Suppressor macrophage treated with lipopolysaccharide for 1 hour (primary cell): ENCODE measurements around the gene ZNF668.

Source experiments
- DNase-seq, 3 donors: peaks; one replicate each; pipeline ENCODE4 v3.0.0-alpha.2; 2020 to 2022

The ZNF668 gene

DNA sequence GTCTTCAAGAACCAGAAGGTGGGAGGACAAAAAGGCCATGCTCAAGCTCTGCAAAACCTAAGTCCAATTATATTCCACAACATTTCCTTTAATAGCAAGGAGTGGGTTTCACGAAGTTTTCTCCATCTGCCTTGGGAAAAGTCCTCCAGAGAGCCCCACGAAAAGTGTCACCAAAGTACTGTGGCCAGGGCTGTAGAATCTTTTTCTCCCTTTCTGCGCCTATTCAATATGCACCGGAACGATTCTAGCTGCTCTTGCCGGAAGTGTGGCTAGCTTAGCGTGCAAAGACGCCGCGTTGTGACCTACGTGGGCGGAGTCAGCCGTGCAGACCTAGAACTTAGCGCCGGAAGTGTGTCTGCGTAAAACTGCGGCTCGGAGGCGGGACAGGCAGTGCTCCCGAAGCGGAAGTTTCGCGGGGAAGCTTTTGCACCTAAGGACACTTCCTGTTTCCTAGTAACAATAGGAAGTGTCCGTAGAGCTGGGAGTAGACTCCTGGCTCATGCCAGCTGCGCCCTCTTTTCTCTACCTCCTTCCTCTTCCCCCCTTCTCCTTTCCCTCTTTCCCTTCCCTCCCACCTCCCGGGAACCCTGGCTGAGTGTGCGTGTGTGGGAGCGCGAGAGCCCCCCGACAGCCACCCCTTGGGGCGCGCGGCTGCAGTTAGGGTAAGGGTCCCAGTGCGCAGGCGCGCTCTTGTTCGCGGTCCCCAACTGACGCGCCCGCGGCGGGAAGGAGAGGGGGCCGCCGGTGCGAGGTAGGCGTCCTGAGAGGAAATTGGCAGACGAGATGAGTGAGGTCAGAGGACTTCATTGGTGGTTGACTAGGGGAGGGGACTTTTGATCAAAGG lies at the start of gene ZNF668, which contains the start of gene ZNF646:
Gene ZNF668 (minus strand): TSS at position 271 of the 844 bp plus-strand sequence. CDS start 9,781 bp downstream, outside the sequence.
Gene ZNF646 (plus strand): TSS at position 453 of the 844 bp plus-strand sequence. CDS start 1,903 bp downstream, outside the sequence.
- peak; percentile 99 to 100 (median 100) for DNase-seq

DNA sequence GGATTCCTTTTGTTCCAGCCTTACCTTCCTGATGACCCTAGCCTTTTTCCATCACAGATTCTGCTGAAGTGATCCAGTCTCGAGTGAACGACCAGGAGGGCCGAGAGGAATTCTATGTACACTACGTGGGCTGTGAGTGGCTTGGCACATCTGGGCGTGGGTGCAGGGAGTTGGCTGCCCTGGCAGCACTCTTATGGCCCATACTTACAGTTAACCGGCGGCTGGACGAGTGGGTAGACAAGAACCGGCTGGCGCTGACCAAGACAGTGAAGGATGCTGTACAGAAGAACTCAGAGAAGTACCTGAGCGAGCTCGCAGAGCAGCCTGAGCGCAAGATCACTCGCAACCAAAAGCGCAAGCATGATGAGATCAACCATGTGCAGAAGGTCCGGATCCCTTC lies 46.1 kb upstream of the ZNF668 start:
- DNase-seq, result no peak

DNA sequence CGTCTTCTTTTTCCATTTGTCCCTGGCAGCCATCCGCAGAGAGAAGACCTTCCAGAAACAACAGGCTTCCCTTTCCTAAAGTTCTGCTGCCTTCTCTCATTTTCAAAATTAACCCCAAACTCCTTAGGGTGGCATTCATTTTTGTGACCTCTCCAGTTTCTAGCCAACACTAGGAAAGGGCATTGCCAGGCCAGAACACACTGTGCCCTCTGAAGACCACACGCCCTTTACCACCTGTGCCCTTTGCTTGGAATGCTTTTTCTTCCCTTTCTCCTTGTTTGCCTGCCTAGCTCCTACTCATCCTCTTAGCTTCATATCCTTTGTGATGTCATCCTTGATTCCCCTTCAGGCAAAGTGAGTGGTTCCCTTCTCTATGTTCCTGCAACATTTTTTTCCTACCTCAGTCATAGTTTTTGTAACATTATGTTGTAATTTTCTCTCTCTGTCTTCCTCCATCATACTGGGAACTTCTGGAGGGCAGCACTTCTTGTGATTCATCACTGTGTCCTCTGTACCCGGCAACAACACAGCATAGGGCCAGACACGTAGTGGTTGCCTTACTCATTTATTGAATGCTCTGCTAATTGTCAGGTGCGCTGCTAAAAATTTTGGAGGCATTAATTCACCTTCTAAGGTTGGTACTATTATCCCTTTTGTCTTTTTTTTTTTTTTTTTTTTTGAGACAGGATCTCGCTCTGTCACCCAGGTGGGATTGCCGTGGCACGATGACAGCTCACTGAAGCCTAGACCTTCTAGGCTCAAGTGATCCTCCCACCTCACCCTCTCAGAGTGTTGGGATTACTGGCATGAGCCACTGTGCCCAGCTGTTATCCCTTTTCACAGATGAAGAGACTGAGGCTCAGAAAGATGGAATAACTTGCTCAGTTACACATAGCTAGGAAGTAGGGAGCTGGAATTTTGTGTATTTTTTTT lies 44.4 kb upstream of the ZNF668 start:
- peak; percentile 82 to 97 (median 95) for DNase-seq

DNA sequence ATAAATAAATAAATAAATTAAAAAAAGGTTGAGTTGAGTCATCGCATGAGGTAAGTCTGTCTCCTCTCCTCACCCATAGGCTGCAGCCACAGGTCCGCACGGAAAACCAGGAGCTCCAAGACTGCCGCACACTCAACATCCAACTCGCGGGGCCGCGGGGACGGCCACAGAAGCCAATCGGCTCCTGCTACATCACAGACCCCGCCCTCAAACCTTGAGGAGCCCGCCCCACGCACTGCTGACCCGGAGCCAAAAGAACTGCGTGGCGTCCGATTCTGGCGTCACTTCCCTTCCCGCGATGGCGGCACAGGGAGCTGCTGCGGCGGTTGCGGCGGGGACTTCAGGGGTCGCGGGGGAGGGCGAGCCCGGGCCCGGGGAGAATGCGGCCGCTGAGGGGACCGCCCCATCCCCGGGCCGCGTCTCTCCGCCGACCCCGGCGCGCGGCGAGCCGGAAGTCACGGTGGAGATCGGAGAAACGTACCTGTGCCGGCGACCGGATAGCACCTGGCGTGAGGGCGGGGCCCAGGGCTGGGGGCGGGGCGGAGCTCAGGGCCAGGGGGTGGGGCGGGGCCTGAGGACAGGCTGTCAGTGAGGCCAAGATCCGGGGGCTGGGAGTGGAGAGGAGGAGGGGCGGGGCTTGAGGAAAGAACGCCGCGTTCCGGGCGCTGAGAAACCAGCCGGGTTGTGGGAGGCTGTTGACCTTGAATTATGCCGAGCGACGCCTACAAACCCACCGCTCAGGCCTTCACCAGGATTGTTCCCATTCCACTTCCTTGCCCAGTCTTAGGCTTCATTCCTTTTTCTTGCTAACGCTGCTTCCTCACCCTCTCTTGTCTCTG lies 43.6 kb upstream of the ZNF668 start, which contains the start of gene KAT8:
Gene KAT8 (plus strand): TSS at position 281 of the 839 bp plus-strand sequence. CDS start 18 bp downstream, at position 299.
- DNase-seq, result peak; percentile 99 to 100 (median 99)

DNA sequence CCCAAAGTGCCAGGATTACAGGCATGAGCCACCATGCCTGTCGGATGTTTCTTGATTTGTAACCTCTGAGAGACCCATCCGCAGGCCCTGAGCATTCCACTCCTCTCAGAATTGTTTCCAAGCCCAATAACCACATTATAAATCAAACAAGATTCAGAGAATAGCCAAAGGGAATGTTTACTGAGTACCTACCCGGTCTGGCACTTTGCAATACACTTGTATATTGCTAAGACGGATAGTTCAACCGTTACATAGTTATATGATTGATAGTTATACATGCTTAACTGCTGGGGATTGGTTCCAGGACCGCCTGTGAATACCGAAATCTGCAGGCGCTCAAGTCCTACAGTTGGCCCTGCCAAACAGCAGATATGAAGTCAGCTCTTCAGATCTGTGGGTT lies 40.4 kb upstream of the ZNF668 start:
- no peak for DNase-seq

DNA sequence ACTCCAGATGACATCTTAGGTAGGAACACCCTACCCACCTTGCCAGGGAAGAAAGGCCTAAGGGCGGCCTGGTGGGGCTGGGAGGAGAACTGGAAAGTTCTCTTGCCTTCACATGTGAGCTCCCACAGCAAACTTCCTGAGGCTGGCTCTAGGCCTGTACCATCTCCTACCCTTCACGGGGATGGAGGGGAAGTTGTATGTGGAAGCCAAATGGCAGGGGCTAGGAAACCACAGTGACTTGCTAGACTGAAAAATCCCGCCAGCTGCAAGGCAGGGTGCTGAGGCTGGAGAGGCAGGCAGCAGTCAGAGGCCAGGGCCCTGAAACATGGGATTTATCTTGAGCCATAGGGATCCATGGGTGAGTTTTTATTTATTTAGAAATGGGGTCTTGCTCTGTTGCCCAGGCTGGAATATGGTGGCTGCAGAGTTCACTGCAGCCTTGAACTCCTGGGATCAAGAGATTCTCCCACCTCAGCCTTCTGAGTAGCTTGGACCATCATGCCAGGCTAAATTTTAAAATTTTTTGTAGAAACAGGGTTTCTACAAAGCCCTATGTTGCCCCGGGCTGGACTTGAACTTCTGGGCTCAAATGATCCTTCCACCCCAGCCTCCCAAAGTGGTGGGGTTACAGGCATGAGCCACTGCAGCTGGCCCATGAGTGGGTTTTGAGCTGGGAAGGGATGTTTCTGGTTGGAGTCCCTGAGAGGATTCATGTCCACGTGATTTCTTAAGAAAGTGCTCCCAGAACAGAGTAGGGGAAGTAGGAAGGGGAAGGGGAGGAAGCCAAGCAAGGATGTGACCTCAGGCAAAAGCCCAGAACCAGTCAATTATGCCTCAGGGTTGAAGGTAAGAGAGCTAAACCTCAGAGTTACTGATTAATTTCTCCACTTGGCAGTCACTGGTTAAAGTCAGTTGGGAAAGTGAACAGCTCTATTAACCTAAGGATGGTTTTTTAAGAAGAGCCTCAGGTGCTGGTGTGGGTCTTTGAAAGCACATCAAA lies 39.4 kb upstream of the ZNF668 start:
- DNase-seq, result peak; percentile 90 to 96 (median 95)

DNA sequence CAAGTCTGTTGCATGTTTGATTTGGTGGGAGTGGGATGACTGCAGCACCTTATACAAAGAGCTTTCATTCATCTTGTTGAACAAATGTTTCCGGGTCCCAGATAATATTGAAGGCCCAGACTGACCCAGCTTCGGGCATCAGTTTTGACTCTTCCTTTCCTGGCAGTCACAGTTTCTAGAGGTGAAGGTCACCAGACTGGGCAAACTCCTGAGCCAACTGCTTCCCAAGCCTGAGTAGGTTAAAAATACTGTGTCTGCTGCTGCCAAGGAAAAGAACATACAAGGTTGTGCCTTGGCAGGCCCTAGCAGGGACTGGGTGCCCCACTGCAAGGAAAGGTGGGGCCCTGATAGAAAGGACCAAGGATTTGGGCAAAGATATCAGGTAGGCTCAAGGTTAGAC lies 38.7 kb upstream of the ZNF668 start:
- no peak for DNase-seq

DNA sequence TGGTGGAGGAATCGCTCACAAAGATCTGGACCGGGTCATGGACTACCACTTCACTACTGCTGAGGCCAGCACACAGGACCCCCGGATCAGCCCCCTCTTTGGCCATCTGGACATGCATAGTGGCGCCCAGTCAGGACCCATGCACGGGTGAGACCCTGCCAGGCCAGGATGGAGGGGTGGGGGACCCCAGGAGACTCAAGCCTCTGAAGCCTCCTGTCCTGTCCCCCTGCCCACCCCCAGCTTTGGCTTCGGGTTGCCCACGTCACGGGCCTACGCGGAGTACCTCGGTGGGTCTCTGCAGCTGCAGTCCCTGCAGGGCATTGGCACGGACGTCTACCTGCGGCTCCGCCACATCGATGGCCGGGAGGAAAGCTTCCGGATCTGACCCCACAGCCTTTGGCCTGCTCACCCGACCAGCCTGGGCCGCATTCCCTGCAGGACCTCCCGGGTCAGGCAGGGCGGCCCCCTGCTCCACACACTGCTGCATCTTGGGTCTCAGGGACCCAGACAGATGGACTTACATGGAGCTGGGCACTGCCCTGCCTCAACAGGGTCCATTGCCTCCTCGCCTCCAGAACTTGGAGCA lies 37.9 kb upstream of the ZNF668 start:
- no peak for DNase-seq

DNA sequence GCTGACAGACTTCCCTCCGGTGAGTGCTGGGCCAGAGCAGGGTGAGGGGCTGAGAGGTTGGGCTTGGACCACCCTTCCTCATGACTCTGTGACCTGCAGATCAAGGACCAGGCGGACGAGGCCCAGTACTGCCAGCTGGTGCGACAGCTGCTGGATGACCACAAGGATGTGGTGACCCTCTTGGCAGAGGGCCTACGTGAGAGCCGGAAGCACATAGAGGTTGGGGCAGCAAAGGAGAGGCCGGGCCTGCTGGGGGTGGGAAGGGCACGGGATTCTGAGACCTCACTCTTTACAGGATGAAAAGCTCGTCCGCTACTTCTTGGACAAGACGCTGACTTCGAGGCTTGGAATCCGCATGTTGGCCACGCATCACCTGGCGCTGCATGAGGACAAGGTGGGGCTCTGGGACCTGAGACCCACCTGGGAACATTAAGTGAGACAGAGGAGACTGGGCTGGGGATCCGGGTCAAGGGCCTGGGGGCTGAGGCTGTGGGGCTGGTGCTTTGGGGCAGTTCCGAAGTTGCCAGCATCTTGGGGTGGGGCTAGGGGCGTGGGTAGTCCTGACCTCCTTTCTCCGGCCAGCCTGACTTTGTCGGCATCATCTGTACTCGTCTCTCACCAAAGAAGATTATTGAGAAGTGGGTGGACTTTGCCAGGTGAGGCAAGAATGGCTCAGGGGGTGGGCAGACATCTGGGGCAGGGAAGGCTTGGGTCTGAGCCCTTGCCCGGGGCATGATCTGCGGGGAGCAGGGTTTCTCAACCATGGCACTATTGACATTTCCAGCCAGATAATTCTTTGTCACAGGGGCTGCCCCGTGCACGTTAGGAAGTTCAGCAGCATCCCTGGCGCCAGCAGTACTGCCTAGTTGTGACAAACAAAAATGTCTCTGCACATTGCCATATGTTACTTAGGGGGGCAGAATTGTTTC lies 36.3 kb upstream of the ZNF668 start:
- no peak for DNase-seq

DNA sequence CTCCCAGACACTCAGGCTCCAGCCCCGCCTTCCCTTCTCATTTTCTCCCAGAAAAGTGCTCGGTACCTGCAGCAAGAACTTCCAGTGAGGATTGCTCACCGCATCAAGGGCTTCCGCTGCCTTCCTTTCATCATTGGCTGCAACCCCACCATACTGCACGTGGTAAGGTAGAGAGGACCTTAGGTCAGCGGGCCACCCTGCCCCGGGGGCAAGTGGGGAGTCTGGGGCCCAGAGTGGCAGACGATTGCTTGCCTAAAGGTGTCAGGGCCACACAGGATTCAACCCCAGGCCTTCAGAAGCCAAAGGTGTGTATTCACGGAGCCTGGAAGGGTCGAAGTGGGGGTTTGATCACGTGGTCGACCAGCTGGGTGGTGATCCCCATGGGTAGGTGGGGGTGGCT lies 35.6 kb upstream of the ZNF668 start:
- no peak for DNase-seq

DNA sequence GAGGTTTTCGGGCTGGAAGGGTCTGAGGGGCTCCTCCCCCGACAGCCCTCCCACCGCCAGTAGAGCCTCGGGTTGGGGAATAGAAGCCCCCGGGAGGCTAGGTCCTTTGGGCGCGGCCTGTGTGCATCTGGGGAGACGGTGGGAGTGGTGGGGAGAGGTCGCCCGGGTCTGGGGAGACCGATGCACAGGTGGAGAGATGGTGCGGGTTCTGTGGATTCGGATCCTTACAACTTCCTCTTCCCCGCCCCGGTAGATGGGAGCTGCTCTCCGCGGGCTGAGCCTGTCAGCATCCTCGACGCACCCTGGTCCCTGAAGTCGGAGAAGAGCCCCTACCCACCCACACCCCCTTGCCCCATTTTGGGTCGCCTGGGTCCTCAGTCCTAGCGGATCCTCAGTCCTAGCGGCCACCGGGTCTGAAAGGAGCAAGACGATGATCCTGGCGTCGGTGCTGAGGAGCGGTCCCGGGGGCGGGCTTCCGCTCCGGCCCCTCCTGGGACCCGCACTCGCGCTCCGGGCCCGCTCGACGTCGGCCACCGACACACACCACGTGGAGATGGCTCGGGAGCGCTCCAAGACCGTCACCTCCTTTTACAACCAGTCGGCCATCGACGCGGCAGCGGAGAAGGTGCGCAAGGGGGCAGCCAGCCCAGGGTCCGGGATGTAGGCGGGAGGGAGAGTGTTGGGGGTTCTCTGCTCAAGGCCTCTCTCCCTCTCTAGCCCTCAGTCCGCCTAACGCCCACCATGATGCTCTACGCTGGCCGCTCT lies 34.9 kb upstream of the ZNF668 start:
- peak in 2 of 3 donors; percentile 19 to 30 for DNase-seq

DNA sequence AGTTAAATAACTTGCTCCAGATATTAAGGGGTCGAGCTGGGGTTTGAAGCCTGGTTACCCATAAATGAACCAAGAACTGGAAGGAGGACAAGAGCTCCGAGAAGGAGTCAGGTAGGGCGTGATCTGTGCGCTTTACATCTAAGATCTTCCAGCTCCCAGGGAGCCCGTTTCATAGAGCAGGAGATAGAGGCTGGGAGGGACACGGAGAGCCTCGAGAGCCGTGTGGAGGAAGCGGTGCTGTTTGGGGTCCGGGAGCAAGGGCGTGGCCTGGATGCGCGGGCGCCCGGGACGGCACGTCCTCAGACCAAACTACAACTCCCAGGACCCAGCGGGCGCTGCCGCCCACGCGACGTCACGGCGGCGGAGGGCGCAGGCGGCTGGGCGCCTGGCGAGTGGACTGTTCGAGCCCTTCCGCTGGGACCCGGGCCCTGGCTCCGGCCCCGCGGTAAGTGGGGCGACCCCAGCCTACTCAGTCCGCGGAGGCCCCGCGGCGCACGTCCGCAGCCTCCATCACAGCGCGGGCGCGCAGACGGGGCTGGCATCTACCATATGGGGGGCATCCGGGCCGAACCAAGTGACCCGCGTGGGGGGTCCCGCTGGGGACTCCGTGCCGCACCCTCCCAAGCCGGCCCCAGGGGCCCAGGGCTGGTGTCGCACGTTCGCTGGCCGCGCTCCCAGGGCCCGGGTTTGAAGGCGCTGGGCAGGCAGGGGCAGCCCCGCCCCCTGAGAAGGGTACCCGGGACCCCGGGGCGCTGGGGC lies 34.2 kb upstream of the ZNF668 start, which contains the start of gene BCKDK:
Gene BCKDK (plus strand): TSS at position 352 of the 759 bp plus-strand sequence. CDS start 838 bp downstream, outside the sequence.
- peak; percentile 81 to 93 (median 89) for DNase-seq

DNA sequence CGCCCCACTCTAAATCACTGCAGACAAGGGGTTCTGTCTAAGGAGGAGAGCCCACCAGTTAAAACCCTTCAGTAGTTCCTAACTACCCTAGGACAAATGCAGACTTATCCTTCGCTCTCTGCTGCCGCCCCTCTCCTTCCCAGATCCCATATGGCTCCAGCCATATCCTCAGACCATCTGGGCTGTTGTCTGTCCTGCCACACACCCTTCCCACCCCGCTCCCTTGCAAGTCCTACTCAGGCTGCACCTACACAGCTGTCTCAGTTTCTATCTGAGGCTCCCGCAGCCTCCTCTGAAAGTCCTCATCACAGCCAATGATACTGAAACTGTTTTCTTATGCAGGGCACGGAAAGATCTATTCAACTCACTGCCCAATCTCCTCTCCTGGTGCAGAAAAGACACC lies 33.4 kb upstream of the ZNF668 start:
- no peak for DNase-seq

DNA sequence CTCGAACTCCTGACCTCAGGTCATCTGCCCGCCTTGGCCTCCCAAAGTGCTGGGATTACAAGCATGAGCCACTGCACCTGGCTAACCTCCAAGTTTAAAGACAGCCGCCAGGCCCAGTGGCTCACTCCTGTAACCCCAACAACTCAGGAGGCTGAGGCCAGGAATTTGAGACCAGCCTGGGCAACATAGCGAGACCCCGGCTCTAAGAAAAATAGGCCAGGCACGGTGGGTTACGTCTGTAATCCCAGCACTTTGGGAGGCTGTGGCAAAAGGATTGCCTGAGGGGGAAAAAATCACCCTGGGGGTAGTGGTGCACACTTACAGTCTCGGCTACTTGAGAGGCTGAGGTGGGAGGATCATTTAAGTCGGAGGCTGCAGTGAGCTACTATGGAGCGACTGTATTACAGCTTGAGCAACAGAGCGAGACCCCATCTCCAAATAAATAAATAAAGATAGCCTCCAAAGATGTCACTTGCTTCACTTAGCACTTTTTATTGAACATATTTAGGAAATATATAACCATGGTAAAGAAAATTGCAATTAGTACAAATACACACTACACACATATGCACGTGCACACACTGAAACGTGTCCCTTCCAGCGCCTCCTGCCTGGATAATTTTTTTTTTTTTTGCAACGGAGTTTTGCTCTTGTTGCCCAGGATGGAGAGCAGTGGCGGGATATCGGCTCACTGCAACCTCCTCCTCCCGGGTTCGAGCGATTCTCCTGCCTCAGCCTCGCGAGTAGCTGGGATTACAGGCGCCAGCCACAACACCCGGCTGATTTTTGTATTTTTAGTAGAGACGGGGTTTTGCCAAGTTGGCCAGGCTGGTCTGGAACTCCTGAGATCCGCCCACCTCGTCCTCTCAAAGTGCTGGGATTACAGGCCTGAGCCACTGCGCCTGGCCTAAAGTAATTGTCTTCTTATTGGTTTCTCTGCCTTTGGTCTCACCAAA lies 32.7 kb upstream of the ZNF668 start:
- DNase-seq, result no peak

DNA sequence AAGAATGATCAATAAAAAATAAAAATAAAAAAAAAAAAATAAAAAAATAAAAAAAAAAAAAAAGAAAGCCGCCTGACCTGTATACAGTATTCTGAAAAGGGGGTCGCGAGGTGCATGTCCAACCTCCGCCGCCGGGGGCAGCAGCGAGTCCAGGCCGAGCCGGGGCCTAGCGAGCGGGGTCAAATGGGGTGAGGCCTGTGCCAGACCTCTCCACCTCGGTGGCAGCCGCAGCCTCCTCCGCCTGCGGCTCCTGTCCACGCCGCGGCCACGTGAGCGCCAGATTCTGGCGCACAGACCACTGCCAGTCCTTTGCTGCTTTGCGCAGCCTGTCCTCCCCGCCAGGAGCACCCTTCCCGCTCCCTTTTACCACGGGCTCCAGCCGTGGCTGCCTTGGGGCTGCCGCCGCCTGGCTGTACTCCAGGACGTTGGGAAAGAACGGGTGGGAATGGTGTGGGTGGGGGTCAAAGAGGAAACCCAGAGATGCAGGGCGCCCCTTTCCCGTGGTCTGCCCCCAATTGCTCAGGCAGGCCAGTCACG lies 31.7 kb upstream of the ZNF668 start:
- peak; percentile 76 to 87 (median 81) for DNase-seq
